ENCODE data around the gene CLNK. TPM values are rescaled to one million over a fixed set of nuclear protein-coding genes. Genes with fewer than 3 reads are reported as not detected.

Gene CLNK
- total RNA-seq, 1 experiment from 2014 or later = not detected

GRCh38 chr4:10629394-10629793, 55.2 kb downstream of the CLNK start:
- ChIA-PET POLR2A (no interaction called here), RAD21 (ENCODE audit: low non-redundant PET in 1 of 2, low total read pairs in 2 of 2, uncharacterized antibody in 2 of 2, unreplicated experiment in 2 of 2) (no interaction called here), CTCF (no interaction called here)
- no peaks in the 10 kb centered on the region for H3K9me3 ChIP-seq (ENCODE audit: control insufficient read depth in 1 of 2, insufficient read depth in 1 of 2, low read depth in 1 of 2, low read length in 2 of 2)
- intact Hi-C loops (cut with micrococcal nuclease) = no loop called here
- H3K27me3 ChIP-seq (ENCODE audit: insufficient read depth, low read length) = peaks cover 5% of the 10 kb centered on the region; the same call in 1 of the 2 replicates
- TF ChIP-seq FOSL1 (IDR thresholded peaks at IDR 0.05; ENCODE audit: low read depth) (no peak), RAD21 (IDR thresholded peaks at IDR 0.05; ENCODE audit: low read depth) (no peak), POLR2AphosphoS5 (IDR thresholded peaks at IDR 0.05; ENCODE audit: low read depth, low read length) (no peak), ELF1 (IDR thresholded peaks at IDR 0.05; ENCODE audit: borderline replicate concordance, low read depth) (no peak)
- TF ChIP-seq, protein P1, sequence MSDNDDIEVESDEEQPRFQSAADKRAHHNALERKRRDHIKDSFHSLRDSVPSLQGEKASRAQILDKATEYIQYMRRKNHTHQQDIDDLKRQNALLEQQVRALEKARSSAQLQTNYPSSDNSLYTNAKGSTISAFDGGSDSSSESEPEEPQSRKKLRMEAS (IDR thresholded peaks at IDR 0.05) = no peak
- H3K4me1 ChIP-seq (ENCODE audit: control insufficient read depth in 1 of 2, insufficient read depth in 2 of 2, low read length in 2 of 2) = no peaks in the 10 kb centered on the region
- DNase-seq (ENCODE audit: low read depth, low spot score) (no peak), ATAC-seq (no peak)
- no peak overlapping the region for H2AFZ ChIP-seq (ENCODE audit: low read depth, low read length, poor library complexity, severe bottlenecking)
- H4K20me1 ChIP-seq (ENCODE audit: insufficient read depth) = no peaks in the 10 kb centered on the region
- H3K4me3 ChIP-seq (replicated peaks in 1 of 2; ENCODE audit: low read depth in 1 of 2, low read length in 2 of 2) = no peak overlapping the region
- no peak overlapping the region for H3K9ac ChIP-seq (ENCODE audit: low read length)
- H3K27ac ChIP-seq (ENCODE audit: low read depth, low read length) = no peak overlapping the region
- no peak overlapping the region for H3K4me2 ChIP-seq (ENCODE audit: low read length)
- no peaks in the 10 kb centered on the region for H3K79me2 ChIP-seq (ENCODE audit: insufficient read depth, low read length)
- no peaks in the 10 kb centered on the region for H3K9me2 ChIP-seq (ENCODE audit: insufficient read depth)
- no TSS peak for BruUV-seq (replicated peaks)
- H3K36me3 ChIP-seq (ENCODE audit: control insufficient read depth in 1 of 2, insufficient read depth in 2 of 2, low read length in 2 of 2) = no peaks in the 10 kb centered on the region

DNA sequence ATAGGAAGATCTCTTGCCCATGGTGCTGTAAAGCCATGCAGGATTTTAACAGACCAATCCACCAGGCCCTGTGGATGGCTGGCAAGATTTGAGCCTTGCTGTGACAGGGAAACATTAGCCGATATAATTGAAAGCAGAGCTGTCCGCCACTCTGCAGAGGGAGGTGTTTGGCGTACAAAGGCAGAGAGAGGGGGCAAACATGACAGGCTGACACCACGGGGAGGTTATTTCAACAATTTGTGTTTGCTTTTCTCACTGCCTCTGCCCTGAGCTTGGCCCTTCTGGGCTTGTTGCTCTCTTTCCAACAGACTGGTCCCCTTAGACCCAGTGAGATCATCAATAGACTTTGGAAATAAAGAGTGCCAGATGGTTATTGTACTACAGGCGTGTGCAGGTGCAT, 59.4 kb downstream of the CLNK start:
- no peak overlapping the region for H3K4me2 ChIP-seq (ENCODE audit: low read length)
- ChIA-PET POLR2A (no interaction called here), CTCF (no interaction called here), RAD21 (ENCODE audit: low non-redundant PET in 1 of 2, low total read pairs in 2 of 2, uncharacterized antibody in 2 of 2, unreplicated experiment in 2 of 2) (no interaction called here)
- no peak for DNase-seq (ENCODE audit: low read depth, low spot score)
- H2AFZ ChIP-seq (ENCODE audit: low read depth, low read length, poor library complexity, severe bottlenecking) = no peak overlapping the region
- no peaks in the 10 kb centered on the region for H3K36me3 ChIP-seq (ENCODE audit: control insufficient read depth in 1 of 2, insufficient read depth in 2 of 2, low read length in 2 of 2)
- H3K9me2 ChIP-seq (ENCODE audit: insufficient read depth) = no peaks in the 10 kb centered on the region
- intact Hi-C loops (cut with micrococcal nuclease) = no loop called here
- H3K27ac ChIP-seq (ENCODE audit: low read depth, low read length) = no peak overlapping the region
- no peaks in the 10 kb centered on the region for H3K79me2 ChIP-seq (ENCODE audit: insufficient read depth, low read length)
- no peaks in the 10 kb centered on the region for H4K20me1 ChIP-seq (ENCODE audit: insufficient read depth)
- H3K9me3 ChIP-seq (ENCODE audit: control insufficient read depth in 1 of 2, insufficient read depth in 1 of 2, low read depth in 1 of 2, low read length in 2 of 2) = no peaks in the 10 kb centered on the region
- no peak overlapping the region for H3K4me3 ChIP-seq (replicated peaks in 1 of 2; ENCODE audit: low read depth in 1 of 2, low read length in 2 of 2)
- H3K9ac ChIP-seq (ENCODE audit: low read length) = no peak overlapping the region
- no peak for ATAC-seq
- H3K4me1 ChIP-seq (ENCODE audit: control insufficient read depth in 1 of 2, insufficient read depth in 2 of 2, low read length in 2 of 2) = no peaks in the 10 kb centered on the region; a peak in 2 of 4 replicates
- peaks cover 5% of the 10 kb centered on the region; the same call in 1 of the 2 replicates for H3K27me3 ChIP-seq (ENCODE audit: insufficient read depth, low read length)
- no TSS peak for BruUV-seq (replicated peaks)
- TF ChIP-seq EZH2phosphoT487 (IDR thresholded peaks at IDR 0.05; ENCODE audit: borderline replicate concordance) = no peak
- TF ChIP-seq POLR2AphosphoS5 (IDR thresholded peaks at IDR 0.05; ENCODE audit: low read depth, low read length) = no peak
- TF ChIP-seq, protein P2, sequence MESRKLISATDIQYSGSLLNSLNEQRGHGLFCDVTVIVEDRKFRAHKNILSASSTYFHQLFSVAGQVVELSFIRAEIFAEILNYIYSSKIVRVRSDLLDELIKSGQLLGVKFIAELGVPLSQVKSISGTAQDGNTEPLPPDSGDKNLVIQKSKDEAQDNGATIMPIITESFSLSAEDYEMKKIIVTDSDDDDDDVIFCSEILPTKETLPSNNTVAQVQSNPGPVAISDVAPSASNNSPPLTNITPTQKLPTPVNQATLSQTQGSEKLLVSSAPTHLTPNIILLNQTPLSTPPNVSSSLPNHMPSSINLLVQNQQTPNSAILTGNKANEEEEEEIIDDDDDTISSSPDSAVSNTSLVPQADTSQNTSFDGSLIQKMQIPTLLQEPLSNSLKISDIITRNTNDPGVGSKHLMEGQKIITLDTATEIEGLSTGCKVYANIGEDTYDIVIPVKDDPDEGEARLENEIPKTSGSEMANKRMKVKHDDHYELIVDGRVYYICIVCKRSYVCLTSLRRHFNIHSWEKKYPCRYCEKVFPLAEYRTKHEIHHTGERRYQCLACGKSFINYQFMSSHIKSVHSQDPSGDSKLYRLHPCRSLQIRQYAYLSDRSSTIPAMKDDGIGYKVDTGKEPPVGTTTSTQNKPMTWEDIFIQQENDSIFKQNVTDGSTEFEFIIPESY (IDR thresholded peaks at IDR 0.05; ENCODE audit: extremely low read depth, insufficient replicate concordance, low read length) = no peak
- TF ChIP-seq CTCF (IDR thresholded peaks at IDR 0.05 in 2 of 3, conservative IDR thresholded peaks at IDR 0.05 in 1 of 3; ENCODE audit: borderline replicate concordance in 1 of 3, insufficient read depth in 1 of 3, low read depth in 2 of 3, low read length in 2 of 3) = no peak
- TF ChIP-seq YY1 (IDR thresholded peaks at IDR 0.05; ENCODE audit: extremely low read depth, insufficient replicate concordance, low read depth, low read length) = no peak
- TF ChIP-seq EGR1 (IDR thresholded peaks at IDR 0.05; ENCODE audit: low read depth) = no peak
- no peak for TF ChIP-seq CBX3 (IDR thresholded peaks at IDR 0.05; ENCODE audit: low read depth)
- TF ChIP-seq ELF1 (IDR thresholded peaks at IDR 0.05; ENCODE audit: borderline replicate concordance, low read depth) = no peak
- no peak for TF ChIP-seq RAD21 (IDR thresholded peaks at IDR 0.05; ENCODE audit: low read depth)
- TF ChIP-seq, protein P3, sequence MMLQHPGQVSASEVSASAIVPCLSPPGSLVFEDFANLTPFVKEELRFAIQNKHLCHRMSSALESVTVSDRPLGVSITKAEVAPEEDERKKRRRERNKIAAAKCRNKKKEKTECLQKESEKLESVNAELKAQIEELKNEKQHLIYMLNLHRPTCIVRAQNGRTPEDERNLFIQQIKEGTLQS (IDR thresholded peaks at IDR 0.05) = no peak
- no peak for TF ChIP-seq SIN3A (IDR thresholded peaks at IDR 0.05; ENCODE audit: low read depth)
- no peak for TF ChIP-seq EZH2 (IDR thresholded peaks at IDR 0.05)
- no peak for TF ChIP-seq SRF (IDR thresholded peaks at IDR 0.05; ENCODE audit: low read depth)
- no peak for TF ChIP-seq CEBPB (IDR thresholded peaks at IDR 0.05; ENCODE audit: low read depth)
- TF ChIP-seq TCF7L2 (IDR thresholded peaks at IDR 0.05; ENCODE audit: borderline replicate concordance, extremely low read depth, insufficient read depth, insufficient read length) = no peak
- no peak for TF ChIP-seq ZFX (IDR thresholded peaks at IDR 0.05)
- no peak for TF ChIP-seq POLR2A (IDR thresholded peaks at IDR 0.05; ENCODE audit: borderline replicate concordance, extremely low read depth, insufficient read depth, insufficient read length)

All from HCT116 (cell line).